ENCODE data around the gene HPCA.

Gene HPCA

GRCh38 chr1:32893198-32894018 lies 7.1 kb downstream of the HPCA start:
- H3K27ac ChIP-seq (ENCODE audit: low read depth, low read length): no peak overlapping the region
- peak overlapping the region; percentile 48 for H3K4me2 ChIP-seq (ENCODE audit: low read depth, low read length, poor library complexity, severe bottlenecking)
- no peaks in the 10 kb centered on the region for H3K79me2 ChIP-seq (ENCODE audit: insufficient read depth, low read length)
- no peak for TF ChIP-seq EZH2phosphoT487 (conservative IDR thresholded peaks at IDR 0.05; ENCODE audit: low read length)
- peak; percentile 17 for TF ChIP-seq CTCF (IDR thresholded peaks at IDR 0.05; ENCODE audit: insufficient read depth, low read length, poor library complexity, severe bottlenecking)
- no peaks in the 10 kb centered on the region for H3K9me3 ChIP-seq (ENCODE audit: insufficient read depth, low read length)
- H3K9me2 ChIP-seq (replicated peaks; ENCODE audit: insufficient read depth, low read length): no peaks in the 10 kb centered on the region
- H3K4me3 ChIP-seq (ENCODE audit: insufficient read depth, low read length, poor library complexity, severe bottlenecking): no peak overlapping the region
- no peak overlapping the region for H2AFZ ChIP-seq (ENCODE audit: low read depth, low read length, severe bottlenecking)
- no peaks in the 10 kb centered on the region for H3K27me3 ChIP-seq (ENCODE audit: low read length)
- peak overlapping the region; percentile 38; the same call in 1 of the 2 replicates for H3K9ac ChIP-seq (ENCODE audit: low read length)
- no peaks in the 10 kb centered on the region for H3F3A ChIP-seq (ENCODE audit: insufficient read depth)
- no peaks in the 10 kb centered on the region for H4K20me1 ChIP-seq (ENCODE audit: low read depth, low read length)
- H3K36me3 ChIP-seq (ENCODE audit: low read length): no peaks in the 10 kb centered on the region

- no peak overlapping the region for H3K27ac ChIP-seq (ENCODE audit: low read depth, low read length)
- H3K36me3 ChIP-seq (ENCODE audit: low read length): no peaks in the 10 kb centered on the region
- H3K9ac ChIP-seq (ENCODE audit: low read length): no peak overlapping the region
- TF ChIP-seq CTCF (IDR thresholded peaks at IDR 0.05; ENCODE audit: insufficient read depth, low read length, poor library complexity, severe bottlenecking) (no peak), EZH2phosphoT487 (conservative IDR thresholded peaks at IDR 0.05; ENCODE audit: low read length) (no peak)
- no peak overlapping the region for H2AFZ ChIP-seq (ENCODE audit: low read depth, low read length, severe bottlenecking)
- no peaks in the 10 kb centered on the region for H3K9me2 ChIP-seq (replicated peaks; ENCODE audit: insufficient read depth, low read length)
- H3K27me3 ChIP-seq (ENCODE audit: low read length): no peaks in the 10 kb centered on the region
- H3K4me2 ChIP-seq (ENCODE audit: low read depth, low read length, poor library complexity, severe bottlenecking): no peak overlapping the region
- H4K20me1 ChIP-seq (ENCODE audit: low read depth, low read length): no peaks in the 10 kb centered on the region
- no peaks in the 10 kb centered on the region for H3K9me3 ChIP-seq (ENCODE audit: insufficient read depth, low read length)
- no peak overlapping the region for H3K4me3 ChIP-seq (ENCODE audit: insufficient read depth, low read length, poor library complexity, severe bottlenecking)
- no peaks in the 10 kb centered on the region for H3F3A ChIP-seq (ENCODE audit: insufficient read depth)
- no peaks in the 10 kb centered on the region for H3K79me2 ChIP-seq (ENCODE audit: insufficient read depth, low read length)
Measured at GRCh38 chr1:32894019-32894600, 7.8 kb downstream of the HPCA start.

- TF ChIP-seq CTCF (IDR thresholded peaks at IDR 0.05; ENCODE audit: insufficient read depth, low read length, poor library complexity, severe bottlenecking): no peak
- no peak for TF ChIP-seq EZH2phosphoT487 (conservative IDR thresholded peaks at IDR 0.05; ENCODE audit: low read length)
Measured at GRCh38 chr1:32894681-32895080, 8.4 kb downstream of the HPCA start.

More at GRCh38 chr1:32894681-32895080, 8.4 kb downstream of the HPCA start:
- no peaks in the 10 kb centered on the region for H3K79me2 ChIP-seq (ENCODE audit: insufficient read depth, low read length)
- no peaks in the 10 kb centered on the region for H3K9me2 ChIP-seq (replicated peaks; ENCODE audit: insufficient read depth, low read length)
- no peaks in the 10 kb centered on the region for H3K27me3 ChIP-seq (ENCODE audit: low read length)
- no peak overlapping the region for H3K9ac ChIP-seq (ENCODE audit: low read length)
- H3K4me2 ChIP-seq (ENCODE audit: low read depth, low read length, poor library complexity, severe bottlenecking): no peak overlapping the region
- H2AFZ ChIP-seq (ENCODE audit: low read depth, low read length, severe bottlenecking): no peak overlapping the region
- no peaks in the 10 kb centered on the region for H3K36me3 ChIP-seq (ENCODE audit: low read length)
- H3F3A ChIP-seq (ENCODE audit: insufficient read depth): no peaks in the 10 kb centered on the region
- H3K9me3 ChIP-seq (ENCODE audit: insufficient read depth, low read length): no peaks in the 10 kb centered on the region
- H4K20me1 ChIP-seq (ENCODE audit: low read depth, low read length): no peaks in the 10 kb centered on the region
- H3K4me3 ChIP-seq (ENCODE audit: insufficient read depth, low read length, poor library complexity, severe bottlenecking): no peak overlapping the region
- H3K27ac ChIP-seq (ENCODE audit: low read depth, low read length): no peak overlapping the region

Data from SU-DHL-6 (cell line).